Melanocyte of skin (primary cell): Measurements from ENCODE around the gene TFAM. TPM values are rescaled to one million over a fixed set of nuclear protein-coding genes. Genes with fewer than 3 reads are reported as not detected.

Experiments used
- total RNA-seq, 2 donors: library from RNA; depleted of rRNA; stranded (reverse); fragments of >200 nt; gene quantifications; 2 replicates each; pipeline ENCODE4 v1.2.3, GENCODE V29; 2012

The TFAM gene
- 10 to 100 TPM; 17.9 to 35.6 TPM for total RNA-seq

DNA sequence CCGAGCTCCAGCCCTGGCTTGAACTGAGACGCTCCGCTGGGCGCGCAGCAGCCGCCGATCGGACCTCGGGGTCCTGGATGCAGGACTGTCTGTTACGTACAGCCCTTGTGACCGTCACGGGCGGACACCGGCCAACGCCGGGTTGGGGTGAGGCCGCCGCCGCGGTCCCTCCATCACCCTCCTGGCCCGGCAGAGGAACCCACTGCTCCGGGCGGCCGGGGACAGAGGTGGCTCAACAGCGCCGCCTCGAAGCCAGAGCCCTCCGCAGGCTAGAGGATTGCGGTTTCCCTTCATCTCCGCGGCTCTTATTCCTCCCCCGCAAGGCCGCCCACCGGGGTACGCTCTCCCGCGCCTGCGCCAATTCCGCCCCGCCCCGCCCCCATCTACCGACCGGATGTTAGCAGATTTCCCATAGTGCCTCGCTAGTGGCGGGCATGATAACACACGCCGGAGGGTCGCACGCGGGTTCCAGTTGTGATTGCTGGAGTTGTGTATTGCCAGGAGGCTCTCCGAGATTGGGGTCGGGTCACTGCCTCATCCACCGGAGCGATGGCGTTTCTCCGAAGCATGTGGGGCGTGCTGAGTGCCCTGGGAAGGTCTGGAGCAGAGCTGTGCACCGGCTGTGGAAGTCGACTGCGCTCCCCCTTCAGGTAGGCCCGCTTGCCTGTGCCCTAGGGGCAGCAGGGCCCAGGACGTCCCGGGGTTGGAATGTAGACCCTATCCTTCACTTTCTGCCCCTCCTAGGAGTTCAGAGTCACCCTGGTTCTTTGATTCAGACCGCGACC lies at the start of gene TFAM:
Gene TFAM (plus strand): TSS at position 412 of the 785 bp plus-strand sequence. CDS start 138 bp downstream, at position 550.

Other genes starting within 250 kb of the TFAM start
- 1 to 10 TPM; 5.9 to 6.3 TPM for gene IPMK, start 117.5 kb upstream of the TFAM start, total RNA-seq
- gene CISD1, start 116.2 kb upstream of the TFAM start, total RNA-seq: 10 to 100 TPM; 13.8 to 30.0 TPM
- gene UBE2D1, start 50.4 kb upstream of the TFAM start, total RNA-seq: 10 to 100 TPM in 1 of 2 donors, 1 to 10 TPM in 1; 9.6 to 14.3 TPM
- 1 to 10 TPM; 1.0 to 5.3 TPM for gene BICC1, start 127.5 kb downstream of the TFAM start, total RNA-seq